Fibroblast of the aortic adventitia (primary cell): ENCODE data around the gene RCOR1. TPM values are rescaled to one million over a fixed set of nuclear protein-coding genes. Genes with fewer than 3 reads are reported as not detected.

Experiments used
- DNase-seq: peaks from one replicate; pipeline ENCODE4 v3.0.0-alpha.2; 2010; ENCODE audit warnings: low read depth
- H3K4me3 ChIP-seq: 2 replicates; pipeline ENCODE4 v1.5.1; 2011; ENCODE audit warnings: low read depth, mild to moderate bottlenecking, control low read depth, low read length, moderate library complexity
- total RNA-seq: library from RNA; depleted of rRNA; stranded (reverse); fragments of >200 nt; gene quantifications from 2 replicates; pipeline ENCODE4 v1.2.3, GENCODE V29; 2012; ENCODE audit warnings: low replicate concordance
- TF ChIP-seq, protein P1 (sequence below): IDR thresholded peaks from 2 replicates; pipeline ENCODE4 v1.5.1; 2011; ENCODE audit warnings: mild to moderate bottlenecking, low read length, control low read depth, inconsistent platforms; ENCODE audit not compliant: insufficient read depth

The RCOR1 gene
- total RNA-seq, 1 donor = 12.5 TPM

DNA sequence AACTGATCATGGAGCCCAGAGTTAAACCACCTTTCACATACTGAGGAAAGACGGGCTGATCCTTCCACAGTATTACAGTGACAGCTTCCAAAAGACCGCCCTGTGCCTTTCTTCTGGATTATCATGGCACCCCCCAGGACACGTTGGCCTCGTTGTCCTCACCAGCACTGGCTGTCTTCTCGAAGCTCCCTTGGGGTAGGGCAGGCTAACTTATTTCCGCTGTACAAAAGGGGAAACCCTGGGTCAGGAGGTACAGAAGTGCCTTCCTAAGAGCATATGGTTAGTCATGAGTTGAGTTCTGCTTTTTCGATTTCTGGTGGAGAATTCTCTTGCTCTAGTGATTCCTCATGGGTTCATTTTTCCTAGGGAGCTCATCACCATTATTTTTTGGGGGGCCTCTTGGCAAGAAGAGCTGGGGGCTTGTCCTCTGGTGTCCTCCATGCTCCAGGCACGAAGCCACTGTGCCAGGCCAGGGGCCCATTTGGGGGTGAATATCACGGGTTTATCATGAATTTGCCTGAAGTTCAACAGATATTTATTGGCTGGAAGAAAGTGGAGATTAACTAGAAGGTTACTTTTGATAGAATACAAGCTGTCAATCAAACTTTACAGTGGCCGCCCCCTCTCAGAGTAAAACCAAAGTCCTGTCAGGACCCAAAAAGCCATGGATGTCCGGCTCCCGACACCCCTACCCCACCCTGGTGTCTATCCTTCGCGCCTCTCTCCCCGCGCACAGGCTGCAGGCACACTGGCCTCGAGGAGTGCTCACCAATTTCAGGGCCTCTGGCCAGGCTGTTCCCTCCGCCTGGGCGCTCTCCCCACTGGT, 176.0 kb downstream of the RCOR1 start:
- TF ChIP-seq, protein P1, sequence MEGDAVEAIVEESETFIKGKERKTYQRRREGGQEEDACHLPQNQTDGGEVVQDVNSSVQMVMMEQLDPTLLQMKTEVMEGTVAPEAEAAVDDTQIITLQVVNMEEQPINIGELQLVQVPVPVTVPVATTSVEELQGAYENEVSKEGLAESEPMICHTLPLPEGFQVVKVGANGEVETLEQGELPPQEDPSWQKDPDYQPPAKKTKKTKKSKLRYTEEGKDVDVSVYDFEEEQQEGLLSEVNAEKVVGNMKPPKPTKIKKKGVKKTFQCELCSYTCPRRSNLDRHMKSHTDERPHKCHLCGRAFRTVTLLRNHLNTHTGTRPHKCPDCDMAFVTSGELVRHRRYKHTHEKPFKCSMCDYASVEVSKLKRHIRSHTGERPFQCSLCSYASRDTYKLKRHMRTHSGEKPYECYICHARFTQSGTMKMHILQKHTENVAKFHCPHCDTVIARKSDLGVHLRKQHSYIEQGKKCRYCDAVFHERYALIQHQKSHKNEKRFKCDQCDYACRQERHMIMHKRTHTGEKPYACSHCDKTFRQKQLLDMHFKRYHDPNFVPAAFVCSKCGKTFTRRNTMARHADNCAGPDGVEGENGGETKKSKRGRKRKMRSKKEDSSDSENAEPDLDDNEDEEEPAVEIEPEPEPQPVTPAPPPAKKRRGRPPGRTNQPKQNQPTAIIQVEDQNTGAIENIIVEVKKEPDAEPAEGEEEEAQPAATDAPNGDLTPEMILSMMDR = no peak
- no peak for DNase-seq
- no peak overlapping the region for H3K4me3 ChIP-seq

DNA sequence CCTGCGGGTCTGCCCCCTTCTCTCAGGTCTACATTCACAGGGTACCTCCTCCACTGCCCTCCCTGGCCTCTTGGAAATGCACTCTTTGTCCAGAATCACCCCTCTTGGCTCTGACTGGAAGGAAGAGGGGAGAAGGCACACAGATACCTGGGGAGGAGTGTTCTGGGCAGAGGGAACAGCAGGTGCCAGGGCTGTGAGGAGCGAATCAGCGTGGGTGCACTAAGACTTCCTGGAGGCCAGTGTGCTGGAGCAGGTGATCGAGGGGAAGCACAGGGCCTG, 176.5 kb downstream of the RCOR1 start:
- TF ChIP-seq, protein P1 = no peak
- DNase-seq = no peak
- no peak overlapping the region for H3K4me3 ChIP-seq

- H3K4me3 ChIP-seq = no peak overlapping the region
- no peak for DNase-seq
- TF ChIP-seq, protein P1 = no peak
Observed at GRCh38 chr14:102770147-102771123, 178.0 kb downstream of the RCOR1 start.

- TF ChIP-seq, protein P1 = no peak
- no peak for DNase-seq
- H3K4me3 ChIP-seq = no peak overlapping the region
Observed at GRCh38 chr14:102771144-102771543, 178.7 kb downstream of the RCOR1 start.

DNA sequence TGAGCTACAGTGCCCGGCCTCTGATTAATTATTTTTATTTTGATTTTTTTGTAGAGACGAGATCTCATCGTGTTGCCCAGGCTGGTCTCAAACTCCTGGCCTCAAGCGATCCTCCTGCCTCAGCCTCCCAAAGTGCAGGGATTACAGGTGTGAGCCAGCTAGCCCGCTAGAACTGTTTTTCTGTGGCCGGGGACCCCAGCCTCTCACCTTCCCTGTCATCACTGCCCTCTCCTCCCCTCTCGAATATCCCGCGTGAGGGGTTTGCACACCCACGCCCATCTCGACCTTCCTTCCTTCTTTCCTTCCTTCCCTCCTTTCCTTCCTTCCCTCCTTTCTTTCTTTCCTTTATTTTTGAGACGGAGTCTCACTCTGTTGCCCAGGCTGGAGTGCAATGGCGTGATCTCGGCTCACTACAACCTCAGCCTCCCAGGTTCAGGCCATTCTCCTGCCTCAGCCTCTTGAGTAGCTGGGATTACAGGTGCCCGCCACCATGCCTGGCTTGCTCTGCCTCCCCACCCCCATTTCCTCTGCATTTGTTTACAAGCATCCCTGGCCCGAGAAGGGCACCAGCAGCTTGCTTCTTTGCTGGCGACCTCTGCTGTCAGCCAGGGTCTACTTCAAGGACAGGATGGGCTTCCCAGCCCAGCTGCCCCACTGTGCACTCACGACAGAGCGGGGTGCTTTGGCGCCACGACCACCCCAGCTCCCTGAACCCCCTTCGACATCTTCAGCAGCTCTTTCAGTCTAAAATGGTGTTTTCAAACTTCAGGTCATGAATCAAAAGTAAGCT, 180.5 kb downstream of the RCOR1 start:
- no peak overlapping the region for H3K4me3 ChIP-seq
- TF ChIP-seq, protein P1 = no peak
- no peak for DNase-seq

- peak; percentile 83 for DNase-seq
- TF ChIP-seq, protein P1 = peak; percentile 94
- no peak overlapping the region for H3K4me3 ChIP-seq
Observed at GRCh38 chr14:102774391-102775153, 182.1 kb downstream of the RCOR1 start.
